HG03108 (cell line): ENCODE data around the gene MUC5AC.
"Not testable (repeated sequence)": the region's sequence is repeated elsewhere in the genome, so short reads cannot be mapped to it uniquely, and the experiment has no call there.

Experiments
- ATAC-seq: cut with Tn5 transposase; IDR thresholded peaks from one replicate; pipeline ENCODE4 v1.9.1; 2021; ENCODE audit warnings: moderate library complexity; ENCODE audit not compliant: unreplicated experiment

MUC5AC gene

DNA sequence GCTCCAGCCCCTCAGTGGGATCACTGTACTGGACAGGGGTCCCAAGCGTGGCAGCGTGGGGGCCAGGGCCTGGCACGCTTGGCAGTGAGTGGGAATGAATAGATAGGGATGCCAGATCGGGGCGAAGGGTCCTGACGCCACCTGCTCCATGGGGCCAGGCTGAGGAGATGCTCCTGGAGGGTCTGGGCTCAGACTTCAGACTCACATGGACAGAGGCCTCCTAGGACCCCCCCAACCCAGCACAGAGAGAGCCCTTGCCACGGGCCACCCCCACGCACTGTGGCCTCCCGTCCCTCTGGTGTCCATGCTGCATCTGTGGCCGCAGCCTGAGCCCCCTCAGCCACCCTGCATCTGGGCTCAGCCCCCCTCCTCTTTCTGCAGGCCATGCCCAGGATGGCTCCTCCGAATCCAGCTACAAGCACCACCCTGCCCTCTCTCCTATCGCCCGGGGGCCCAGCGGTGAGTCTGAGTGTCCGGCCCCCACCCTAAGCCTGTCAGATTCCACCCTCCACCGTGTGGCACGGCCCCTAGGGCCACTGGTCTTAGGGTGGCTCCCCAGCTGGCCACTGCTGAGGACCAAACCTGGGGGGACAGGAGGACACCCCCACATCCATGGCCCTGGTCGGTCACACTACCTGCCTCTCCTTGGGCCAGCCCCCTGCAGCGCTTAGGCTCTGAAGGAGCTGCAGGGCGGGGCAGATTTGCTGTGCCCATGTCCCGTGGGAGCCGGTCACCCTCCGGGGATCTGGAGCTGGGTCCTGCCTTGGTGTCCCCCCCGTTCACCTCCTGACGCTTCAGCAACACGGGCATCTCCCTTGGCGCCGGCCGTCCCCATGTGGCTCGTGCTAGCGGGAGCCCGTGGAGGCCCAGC is 2.7 kb downstream of the MUC5AC start:
- no peak for ATAC-seq

DNA sequence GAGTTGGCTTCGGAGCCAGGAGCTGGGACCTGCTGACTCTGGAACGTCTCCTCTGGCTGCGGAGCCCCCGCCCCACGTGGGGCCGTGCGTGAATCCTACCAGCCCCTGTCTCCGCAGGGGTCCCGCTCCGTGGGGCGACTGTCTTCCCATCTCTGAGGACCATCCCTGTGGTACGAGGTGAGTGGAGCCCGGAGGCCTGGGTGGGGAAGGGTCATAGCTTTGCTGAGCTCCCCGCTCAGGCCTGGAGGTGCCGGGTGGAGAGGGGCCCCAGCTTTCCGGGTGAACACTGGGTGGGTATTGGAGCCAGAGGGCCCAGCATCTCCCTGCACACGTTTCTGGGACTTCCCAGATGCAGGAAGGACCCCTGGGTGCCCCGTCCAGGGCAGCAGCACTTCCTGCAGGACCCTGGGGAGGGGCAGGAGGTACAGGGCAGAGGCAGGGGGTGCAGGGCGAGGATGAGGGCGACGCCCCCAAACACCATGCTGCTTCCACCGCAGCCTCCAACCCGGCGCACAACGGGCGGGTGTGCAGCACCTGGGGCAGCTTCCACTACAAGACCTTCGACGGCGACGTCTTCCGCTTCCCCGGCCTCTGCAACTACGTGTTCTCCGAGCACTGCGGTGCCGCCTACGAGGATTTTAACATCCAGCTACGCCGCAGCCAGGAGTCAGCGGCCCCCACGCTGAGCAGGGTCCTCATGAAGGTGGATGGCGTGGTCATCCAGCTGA is 3.8 kb downstream of the MUC5AC start:
- ATAC-seq, result no peak

DNA sequence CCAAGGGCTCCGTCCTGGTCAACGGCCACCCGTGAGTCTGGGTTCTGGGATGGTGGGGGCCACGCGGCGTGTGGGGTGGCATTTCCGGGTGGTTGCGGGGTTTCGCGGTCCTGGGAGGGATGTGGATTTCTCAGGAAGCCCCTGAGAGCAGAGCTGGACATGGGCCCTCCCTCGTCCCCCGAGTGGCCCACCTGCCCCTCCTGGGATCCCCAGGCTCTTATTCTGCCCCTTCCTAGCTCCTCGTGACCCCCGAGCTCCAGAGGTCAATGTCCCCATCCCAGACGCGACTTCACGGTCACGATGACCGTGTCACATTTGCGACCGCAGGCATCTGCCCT is 4.4 kb downstream of the MUC5AC start:
- ATAC-seq, result no peak

DNA sequence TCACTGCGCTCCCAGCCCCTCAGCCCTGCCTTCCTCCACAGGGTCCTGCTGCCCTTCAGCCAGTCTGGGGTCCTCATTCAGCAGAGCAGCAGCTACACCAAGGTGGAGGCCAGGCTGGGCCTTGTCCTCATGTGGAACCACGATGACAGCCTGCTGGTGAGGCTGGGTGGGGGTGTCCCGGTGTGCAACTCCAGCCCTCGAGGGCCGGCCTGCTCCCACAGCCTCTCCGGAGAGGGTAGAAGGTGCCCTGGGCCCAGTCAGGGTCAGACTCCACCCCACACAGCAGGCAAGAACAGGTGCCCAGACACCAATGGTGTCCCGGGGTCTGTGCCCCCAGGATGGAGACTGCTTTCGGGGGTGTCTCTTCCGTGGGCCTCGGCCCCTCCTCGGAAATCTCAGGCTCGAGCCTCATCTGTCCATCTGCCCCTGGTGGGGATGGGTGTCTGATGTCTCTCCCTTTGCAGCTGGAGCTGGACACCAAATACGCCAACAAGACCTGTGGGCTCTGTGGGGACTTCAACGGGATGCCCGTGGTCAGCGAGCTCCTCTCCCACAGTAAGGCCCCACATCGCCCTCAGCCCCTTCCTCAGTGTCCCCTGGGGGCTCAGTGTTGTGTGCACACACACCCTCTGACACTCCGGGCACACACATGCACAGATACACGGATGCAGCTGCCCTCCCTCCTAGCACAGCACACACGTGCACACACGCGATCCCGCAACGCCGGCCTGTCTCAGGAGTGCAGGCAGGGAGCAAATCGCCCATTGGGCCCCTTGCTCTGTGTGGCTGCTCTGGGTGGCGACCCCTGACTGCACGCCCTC is 4.9 kb downstream of the MUC5AC start:
- no peak for ATAC-seq

DNA sequence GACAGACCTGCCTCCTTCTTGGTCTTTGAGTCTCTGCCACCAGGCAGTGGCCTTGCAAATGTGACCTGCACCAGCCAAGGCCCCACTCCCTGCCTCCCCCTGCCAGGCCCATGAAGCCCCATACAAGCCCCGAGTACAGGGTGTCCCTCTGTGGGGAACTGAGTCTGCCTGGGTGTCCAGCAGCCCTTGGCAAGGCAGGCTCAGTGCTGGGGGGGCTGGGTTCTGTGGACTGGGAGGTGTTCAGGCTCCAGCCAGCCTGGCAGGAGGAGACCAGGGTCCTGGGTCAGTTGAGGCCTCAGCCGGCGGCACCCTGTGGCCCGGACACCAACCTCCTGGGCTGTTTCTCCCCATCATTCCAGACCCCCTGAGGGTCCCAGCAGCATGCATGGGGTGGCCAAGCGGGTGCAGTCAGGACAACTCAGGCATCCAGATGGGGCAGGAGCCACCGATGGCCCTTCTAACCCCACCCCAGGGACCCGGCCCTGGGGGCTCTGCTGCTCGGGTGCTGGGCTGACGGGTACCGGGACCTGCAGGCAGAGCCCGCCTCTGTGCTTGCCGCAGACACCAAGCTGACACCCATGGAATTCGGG is 5.7 kb downstream of the MUC5AC start:
- ATAC-seq, result no peak

DNA sequence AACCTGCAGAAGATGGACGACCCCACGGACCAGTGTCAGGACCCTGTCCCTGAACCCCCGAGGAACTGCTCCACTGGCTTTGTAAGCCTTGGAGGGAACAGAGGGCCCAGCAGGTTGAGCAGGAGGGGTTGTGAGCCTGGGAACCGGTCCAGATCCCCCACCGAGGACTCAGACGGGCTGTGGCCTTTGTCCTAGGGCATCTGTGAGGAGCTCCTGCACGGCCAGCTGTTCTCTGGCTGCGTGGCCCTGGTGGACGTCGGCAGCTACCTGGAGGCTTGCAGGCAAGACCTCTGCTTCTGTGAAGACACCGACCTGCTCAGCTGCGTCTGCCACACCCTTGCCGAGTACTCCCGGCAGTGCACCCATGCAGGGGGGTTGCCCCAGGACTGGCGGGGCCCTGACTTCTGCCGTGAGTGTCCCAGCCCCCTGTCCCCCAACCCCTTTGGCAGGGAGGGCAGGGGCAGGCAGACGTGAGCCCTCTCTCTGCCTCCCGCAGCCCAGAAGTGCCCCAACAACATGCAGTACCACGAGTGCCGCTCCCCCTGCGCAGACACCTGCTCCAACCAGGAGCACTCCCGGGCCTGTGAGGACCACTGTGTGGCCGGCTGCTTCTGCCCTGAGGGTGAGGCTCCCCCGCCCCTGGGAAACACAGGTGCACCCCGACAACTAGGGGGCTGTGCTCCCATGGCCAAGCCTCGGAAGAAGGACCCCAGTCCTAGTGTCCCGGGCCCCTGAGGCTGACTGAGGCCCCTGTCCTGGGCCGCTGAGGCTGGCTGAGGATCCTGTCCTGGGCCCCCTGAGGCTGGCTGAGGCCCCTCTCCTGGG is 6.4 kb downstream of the MUC5AC start:
- ATAC-seq, result no peak

DNA sequence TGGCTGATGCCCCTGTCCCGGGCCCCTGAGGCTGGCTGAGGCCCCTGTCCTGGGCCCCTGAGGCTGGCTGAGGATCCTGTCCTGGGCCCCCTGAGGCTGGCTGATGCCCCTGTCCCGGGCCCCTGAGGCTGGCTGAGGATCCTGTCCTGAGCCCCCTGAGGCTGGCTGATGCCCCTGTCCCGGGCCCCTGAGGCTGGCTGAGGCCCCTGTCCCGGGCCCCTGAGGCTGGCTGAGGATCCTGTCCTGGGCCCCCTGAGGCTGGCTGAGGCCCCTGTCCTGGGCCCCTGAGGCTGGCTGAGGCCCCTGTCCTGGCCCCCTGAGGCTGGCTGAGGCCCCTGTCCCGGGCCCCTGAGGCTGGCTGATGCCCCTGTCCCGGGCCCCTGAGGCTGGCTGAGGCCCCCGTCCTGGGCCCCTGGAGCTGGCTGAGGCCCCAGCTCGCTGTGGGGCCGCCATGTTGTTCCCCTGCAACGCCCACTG is 7.1 kb downstream of the MUC5AC start:
- ATAC-seq, result not testable (repeated sequence)

DNA sequence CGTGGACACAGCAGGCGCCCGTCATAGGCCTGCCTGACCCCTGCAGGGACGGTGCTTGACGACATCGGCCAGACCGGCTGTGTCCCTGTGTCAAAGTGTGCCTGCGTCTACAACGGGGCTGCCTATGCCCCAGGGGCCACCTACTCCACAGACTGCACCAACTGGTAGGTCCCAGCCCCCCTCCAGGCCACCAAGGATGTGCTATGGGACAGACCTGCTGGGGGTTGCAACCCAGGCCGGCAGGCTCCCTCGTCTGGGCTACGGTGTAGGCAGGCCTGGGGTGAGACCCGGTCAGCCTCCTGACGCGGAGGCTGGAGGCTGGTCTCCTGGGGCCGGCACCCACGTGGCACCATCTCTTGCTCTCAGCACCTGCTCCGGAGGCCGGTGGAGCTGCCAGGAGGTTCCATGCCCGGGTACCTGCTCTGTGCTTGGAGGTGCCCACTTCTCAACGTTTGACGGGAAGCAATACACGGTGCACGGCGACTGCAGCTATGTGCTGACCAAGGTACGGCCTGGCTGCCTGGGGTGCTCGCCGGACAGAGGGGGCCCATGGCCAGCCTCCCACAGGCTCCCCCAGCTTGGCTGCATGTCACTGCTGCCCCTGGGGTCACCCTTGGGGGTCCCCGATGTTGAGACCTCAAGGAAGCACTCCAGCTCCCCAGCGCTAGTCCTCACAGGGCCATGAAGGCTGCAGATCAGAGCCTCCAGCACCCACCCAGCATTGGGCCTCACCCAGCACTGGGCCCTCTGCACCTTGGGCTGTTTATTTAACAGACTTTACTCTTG is 7.7 kb downstream of the MUC5AC start:
- no peak for ATAC-seq

DNA sequence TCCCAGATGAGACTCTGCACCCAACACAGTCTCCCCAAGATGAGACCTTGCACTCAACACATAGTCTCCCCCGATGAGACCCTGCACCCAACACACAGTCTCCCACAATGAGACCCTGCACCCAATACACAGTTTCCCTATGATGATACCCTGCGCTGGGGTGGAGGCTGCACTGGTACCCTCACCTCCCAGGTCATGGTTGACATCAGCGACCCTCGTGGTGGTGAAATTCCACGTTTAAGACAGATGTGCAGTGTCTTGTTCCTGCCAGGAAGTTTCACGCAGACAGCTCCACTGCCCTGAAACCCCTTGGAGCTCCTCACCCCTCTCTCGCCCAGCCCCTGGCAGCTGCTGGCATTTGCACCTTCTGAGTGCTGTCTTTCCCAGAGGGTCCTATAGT is 9.5 kb downstream of the MUC5AC start:
- ATAC-seq, result no peak

DNA sequence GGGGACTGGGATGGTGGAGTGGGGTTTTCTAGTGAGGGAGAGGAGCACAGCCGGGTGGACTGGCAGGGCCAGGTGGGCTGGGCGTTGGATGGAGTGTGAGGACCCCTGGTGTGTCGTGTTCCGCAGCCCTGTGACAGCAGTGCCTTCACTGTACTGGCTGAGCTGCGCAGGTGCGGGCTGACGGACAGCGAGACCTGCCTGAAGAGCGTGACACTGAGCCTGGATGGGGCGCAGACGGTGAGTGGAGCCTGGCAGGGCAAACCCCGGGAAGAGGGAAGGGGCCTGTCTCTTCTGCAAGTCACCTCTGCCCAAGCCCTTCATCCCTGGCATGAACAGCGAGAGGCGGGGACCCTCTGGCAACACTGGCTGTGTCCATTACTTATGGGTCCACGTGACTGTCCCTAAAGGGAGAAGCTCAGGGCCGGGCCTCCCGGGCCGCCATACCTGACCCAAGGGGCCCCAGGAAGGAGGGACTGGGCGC is 10.0 kb downstream of the MUC5AC start:
- no peak for ATAC-seq

DNA sequence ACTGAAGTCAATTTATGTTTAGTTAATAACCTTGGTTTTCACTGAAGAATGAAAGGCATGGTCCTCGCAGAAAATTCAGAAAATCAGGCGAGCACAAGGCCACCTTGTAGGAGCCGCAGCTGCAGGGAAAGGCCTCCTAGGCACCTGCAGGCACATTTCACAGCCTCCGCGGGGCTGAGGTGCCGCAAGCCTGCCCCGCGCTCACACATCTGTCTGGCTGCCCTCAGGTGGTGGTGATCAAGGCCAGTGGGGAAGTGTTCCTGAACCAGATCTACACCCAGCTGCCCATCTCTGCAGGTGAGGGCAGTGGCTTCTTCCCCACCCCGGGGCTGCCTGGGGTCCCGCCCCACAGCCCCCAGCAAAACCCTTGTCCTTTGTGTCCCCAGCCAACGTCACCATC is 10.5 kb downstream of the MUC5AC start:
- ATAC-seq, result no peak

DNA sequence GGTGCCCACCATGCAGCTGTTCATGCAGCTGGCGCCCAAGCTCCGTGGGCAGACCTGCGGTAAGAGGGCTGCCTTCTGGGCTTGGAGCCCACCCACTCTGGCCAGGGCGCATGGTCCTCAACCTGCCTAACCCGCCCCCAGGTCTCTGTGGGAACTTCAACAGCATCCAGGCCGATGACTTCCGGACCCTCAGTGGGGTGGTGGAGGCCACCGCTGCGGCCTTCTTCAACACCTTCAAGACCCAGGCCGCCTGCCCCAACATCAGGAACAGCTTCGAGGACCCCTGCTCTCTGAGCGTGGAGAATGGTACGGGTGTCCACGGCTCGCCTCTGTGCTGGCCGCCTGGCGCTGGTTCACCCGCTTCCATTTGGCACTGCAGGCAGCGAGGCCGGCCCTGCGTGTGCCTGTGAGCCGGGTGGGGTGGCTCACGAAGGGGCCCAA is 11.0 kb downstream of the MUC5AC start:
- ATAC-seq, result no peak

DNA sequence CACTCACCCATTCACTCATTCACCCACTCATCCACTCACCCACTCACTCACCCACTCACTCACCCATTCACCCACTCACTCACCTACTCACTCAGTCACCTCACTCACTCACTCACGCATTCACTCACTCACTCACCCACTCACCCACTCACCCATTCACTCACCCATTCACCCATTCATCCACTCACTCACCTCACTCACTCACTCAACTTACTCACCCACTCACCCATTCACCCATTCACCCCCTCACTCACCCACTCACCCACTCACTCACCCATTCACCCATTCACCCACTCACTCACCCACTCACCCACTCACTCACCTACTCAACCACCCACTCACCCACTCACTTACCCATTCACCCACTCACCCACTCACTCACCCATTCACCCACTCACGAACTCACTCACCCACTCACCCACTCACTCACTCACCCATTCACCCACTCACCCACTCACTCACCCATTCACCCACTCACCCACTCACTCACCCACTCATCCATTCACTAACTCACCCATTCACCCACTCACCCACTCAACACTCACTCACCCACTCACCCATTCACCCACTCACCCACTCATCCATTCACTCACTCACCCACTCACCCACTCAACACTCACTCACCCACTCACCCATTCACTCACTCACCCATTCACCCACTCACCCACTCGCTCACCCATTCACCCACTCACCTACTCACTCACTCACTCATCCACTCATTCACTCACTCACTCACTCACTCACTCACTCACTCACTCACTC is 13.7 kb downstream of the MUC5AC start:
- no peak for ATAC-seq

DNA sequence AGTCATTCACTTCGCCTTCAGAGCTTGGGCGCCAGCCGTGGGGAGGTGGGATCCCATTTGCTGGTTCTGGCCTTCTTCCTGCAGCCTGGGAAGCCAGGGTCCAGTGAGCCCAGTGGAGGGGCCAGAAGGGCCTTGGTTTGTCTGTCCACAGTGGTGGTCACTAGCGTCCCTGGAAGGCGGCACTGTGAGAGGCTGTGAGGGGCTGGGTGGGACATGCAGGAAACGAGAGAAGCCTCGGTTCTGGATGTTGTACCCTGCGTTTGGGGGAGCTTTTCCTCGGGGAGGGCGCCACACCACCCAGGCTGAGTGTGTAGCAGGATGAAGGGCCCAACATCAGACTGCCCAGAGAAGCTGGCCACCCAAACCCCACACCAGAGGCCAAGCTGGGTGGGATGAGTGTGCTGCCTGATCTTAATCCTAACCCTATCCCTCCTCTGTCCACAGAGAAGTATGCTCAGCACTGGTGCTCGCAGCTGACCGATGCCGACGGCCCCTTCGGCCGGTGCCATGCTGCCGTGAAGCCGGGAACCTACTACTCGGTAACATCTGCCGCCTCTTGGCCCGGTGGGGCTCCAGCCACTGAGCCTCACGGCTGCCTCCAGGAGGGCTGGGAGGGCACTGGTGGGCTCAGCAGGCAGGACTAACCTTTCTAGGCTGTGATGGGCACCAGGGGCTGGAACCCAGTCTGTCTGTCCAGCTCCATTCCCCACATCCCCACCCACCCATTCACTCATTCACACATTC is 14.4 kb downstream of the MUC5AC start:
- ATAC-seq, result no peak

DNA sequence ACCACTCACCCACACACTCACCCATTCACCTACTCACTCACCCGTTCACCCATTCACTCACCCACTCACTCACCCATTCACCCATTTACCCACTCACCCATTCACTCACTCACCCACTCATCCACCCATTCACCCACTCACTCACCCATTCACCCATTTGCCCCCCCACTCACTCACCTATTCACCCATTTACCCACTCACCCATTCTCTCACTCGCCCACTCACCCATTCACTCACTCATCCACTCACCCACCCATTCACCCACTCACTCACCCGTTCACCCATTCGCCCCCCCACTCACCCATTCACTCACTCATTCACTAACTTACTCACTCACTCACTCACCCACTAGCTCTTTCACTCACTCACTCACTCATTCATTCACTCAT is 15.0 kb downstream of the MUC5AC start:
- no peak for ATAC-seq

DNA sequence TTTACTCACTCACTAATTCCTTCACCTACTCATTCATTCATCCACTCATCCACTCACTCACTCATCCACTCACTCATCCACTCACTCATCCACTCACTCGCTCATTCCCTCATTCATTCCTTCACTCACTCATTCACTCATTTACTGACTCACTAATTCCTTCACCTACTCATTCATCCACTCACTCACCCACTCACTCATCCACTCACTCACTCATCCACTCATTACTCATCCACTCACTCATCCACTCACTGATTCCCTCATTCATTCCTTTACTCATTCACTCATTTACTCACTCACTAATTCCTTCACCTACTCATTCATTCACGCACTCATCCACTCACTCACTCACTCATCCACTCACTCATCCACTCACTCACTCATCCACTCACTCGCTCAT is 15.6 kb downstream of the MUC5AC start:
- not testable (repeated sequence) for ATAC-seq

DNA sequence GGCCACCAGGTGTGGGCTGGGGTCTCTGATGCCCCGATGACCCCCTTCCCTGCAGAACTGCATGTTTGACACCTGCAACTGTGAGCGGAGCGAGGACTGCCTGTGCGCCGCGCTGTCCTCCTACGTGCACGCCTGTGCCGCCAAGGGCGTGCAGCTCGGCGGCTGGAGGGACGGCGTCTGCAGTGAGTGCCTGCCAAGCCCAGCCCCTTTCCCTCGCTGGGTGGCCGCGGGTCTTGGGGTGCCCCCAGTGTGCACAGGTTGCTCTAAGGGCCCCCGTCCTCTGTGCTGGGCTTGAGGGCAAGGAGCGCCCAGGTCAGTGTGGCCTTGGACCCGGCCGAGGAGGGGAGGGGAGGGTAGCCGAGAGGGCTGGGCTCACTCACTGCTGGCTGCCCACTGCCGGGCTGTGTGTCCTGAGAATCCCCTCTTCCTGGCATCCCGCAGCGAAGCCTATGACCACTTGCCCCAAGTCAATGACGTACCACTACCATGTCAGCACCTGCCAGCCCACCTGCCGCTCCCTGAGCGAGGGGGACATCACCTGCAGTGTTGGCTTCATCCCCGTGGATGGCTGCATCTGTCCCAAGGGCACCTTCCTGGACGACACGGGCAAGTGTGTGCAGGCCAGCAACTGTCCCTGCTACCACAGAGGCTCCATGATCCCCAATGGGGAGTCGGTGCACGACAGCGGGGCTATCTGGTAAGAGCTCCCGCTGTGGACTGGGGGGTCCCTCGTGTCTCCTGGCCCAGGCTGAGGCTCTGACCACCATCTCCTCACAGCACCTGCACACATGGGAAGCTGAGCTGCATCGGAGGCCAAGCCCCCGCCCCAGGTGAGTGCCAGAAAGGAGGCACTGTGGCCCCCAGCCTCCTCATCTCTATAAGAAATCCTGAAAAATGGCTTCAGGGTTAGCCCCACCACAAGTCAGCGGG is 17.0 kb downstream of the MUC5AC start:
- no peak for ATAC-seq
